Fibroblast of pulmonary artery (primary cell): Measurements from ENCODE around the gene ACER3.

Source experiments
- DNase-seq: peaks from one replicate; pipeline ENCODE4 v3.0.0-alpha.2; 2010; ENCODE audit warnings: low read depth
- H3K4me3 ChIP-seq: replicated peaks from 2 replicates; pipeline ENCODE4 v1.5.1; 2011; ENCODE audit warnings: low read depth, mild to moderate bottlenecking, control low read depth, low read length, moderate library complexity
- CTCF ChIP-seq: IDR thresholded peaks from 2 replicates; pipeline ENCODE4 v1.5.1; 2011; ENCODE audit warnings: mild to moderate bottlenecking, control low read depth, low read length, inconsistent platforms; ENCODE audit errors: missing control alignments

ACER3 gene

GRCh38 chr11:77074205-77074604 lies 213.5 kb downstream of the ACER3 start:
- DNase-seq, result no peak
- TF ChIP-seq CTCF, result no peak
- no peak overlapping the region for H3K4me3 ChIP-seq

GRCh38 chr11:77074626-77075221 lies 214.0 kb downstream of the ACER3 start:
- no peak overlapping the region for H3K4me3 ChIP-seq
- no peak for TF ChIP-seq CTCF
- DNase-seq, result no peak

- DNase-seq, result no peak
- H3K4me3 ChIP-seq, result no peak overlapping the region
- TF ChIP-seq CTCF, result no peak
Observed at GRCh38 chr11:77075425-77075905, 214.7 kb downstream of the ACER3 start.
